CD4-positive, alpha-beta T cell (primary cell): ENCODE results near the gene EPB41L4A. TPM values are rescaled to one million over a fixed set of nuclear protein-coding genes. Genes with fewer than 3 reads are reported as not detected.

Experiments used
- ATAC-seq: fragments of 200-7000 bp; cut with Tn5 transposase; one replicate; pipeline ENCODE4 v1.10.0; 2022; ENCODE audit warnings: mild to moderate bottlenecking; ENCODE audit not compliant: poor library complexity
- CTCF ChIA-PET: fragments of 350-600 bp; sonication (Branson Sonifier 250); formaldehyde crosslinking; loops from one replicate; lab custom pipeline; 2021; ENCODE audit warnings: antibody characterized with exemption, inconsistent platforms; lab: Charles Lee
- POLR2A ChIA-PET: fragments of 350-600 bp; sonication (Branson Sonifier 250); formaldehyde crosslinking; loops from one replicate; lab custom pipeline; 2021; ENCODE audit warnings: antibody characterized with exemption, inconsistent platforms; lab: Charles Lee
- DNase-seq, 14 experiments: peaks; one replicate each; pipeline ENCODE4 v3.0.0-alpha.2; 2013 to 2020; ENCODE audit warnings: mixed read lengths in 2 of 14
- H3K27ac ChIP-seq, 2 donors: one replicate each; pipeline versions ENCODE4 v1.5.1 to v1.7.0; 2013; ENCODE audit warnings: low read length in 2 of 2, low read depth in 1 of 2, mild to moderate bottlenecking in 1 of 2
- H3K27me3 ChIP-seq, 2 experiments: 1 replicate in 1 of 2; 2 replicates in 1 of 2; pipeline versions ENCODE4 v1.6.1 to v1.7.0; 2013; ENCODE audit warnings: low read length in 2 of 2, control low read depth in 1 of 2, mild to moderate bottlenecking in 1 of 2, moderate library complexity in 1 of 2; ENCODE audit not compliant: insufficient read depth in 2 of 2, control insufficient read depth in 1 of 2
- H3K36me3 ChIP-seq: one replicate; pipeline ENCODE4 v1.6.1; 2013; ENCODE audit warnings: low read length, control low read depth; ENCODE audit not compliant: insufficient read depth
- H3K4me1 ChIP-seq: one replicate; pipeline ENCODE4 v1.6.1; 2013; ENCODE audit warnings: low read length, control low read depth; ENCODE audit not compliant: insufficient read depth
- H3K4me3 ChIP-seq: one replicate; pipeline ENCODE4 v1.5.1; 2013; ENCODE audit warnings: mild to moderate bottlenecking, low read length, moderate library complexity
- H3K9me3 ChIP-seq, 2 experiments: 1 replicate in 1 of 2; 2 replicates in 1 of 2; pipeline versions ENCODE4 v1.6.1 to v1.7.0; 2013; ENCODE audit warnings: low read length in 2 of 2, mild to moderate bottlenecking in 2 of 2, control low read depth in 1 of 2, moderate library complexity in 1 of 2; ENCODE audit not compliant: control insufficient read depth in 1 of 2, insufficient read depth in 1 of 2
- H3K27ac Mint-ChIP-seq: one replicate; pipeline ENCODE4 v1.8.0; 2020; ENCODE audit warnings: mixed read lengths
- H3K27me3 Mint-ChIP-seq: one replicate; pipeline ENCODE4 v1.8.0; 2021; ENCODE audit warnings: mixed read lengths
- H3K36me3 Mint-ChIP-seq: one replicate; pipeline ENCODE4 v1.8.0; 2021; ENCODE audit warnings: low read depth, mixed read lengths
- H3K4me1 Mint-ChIP-seq: one replicate; pipeline ENCODE4 v1.8.0; 2021; ENCODE audit warnings: low read depth, mixed read lengths
- H3K4me3 Mint-ChIP-seq: one replicate; pipeline ENCODE4 v1.8.0; 2020; ENCODE audit warnings: mild to moderate bottlenecking, mixed read lengths
- H3K9me3 Mint-ChIP-seq: one replicate; pipeline ENCODE4 v1.8.0; 2020; ENCODE audit warnings: mixed read lengths
- intact Hi-C, 2 experiments: fragments of 100-400 bp; cut with DNase I in 1 of 2; cut with micrococcal nuclease in 1 of 2; formaldehyde crosslinking; loops; one replicate each; pipeline versions ENCODE4 v1.15.1 to v1.9.0; 2023 to 2025; cut with DNase I, micrococcal nuclease
- total RNA-seq, 174 experiments: library from RNA in 2 of 174; stranded (reverse) in 2 of 174; gene quantifications; one replicate each; pipeline ENCODE4 v1.2.3 and lab custom pipeline; 2021 to 2026
- TF ChIP-seq, protein P1 (sequence below): fragments of 200-600 bp; IDR thresholded peaks from one replicate; pipeline ENCODE4 v1.8.0; 2022; ENCODE audit warnings: antibody characterized with exemption, mild to moderate bottlenecking

Gene EPB41L4A
- total RNA-seq, 2 experiments from 2014 or later, result 0.08 TPM; not detected in 1

DNA sequence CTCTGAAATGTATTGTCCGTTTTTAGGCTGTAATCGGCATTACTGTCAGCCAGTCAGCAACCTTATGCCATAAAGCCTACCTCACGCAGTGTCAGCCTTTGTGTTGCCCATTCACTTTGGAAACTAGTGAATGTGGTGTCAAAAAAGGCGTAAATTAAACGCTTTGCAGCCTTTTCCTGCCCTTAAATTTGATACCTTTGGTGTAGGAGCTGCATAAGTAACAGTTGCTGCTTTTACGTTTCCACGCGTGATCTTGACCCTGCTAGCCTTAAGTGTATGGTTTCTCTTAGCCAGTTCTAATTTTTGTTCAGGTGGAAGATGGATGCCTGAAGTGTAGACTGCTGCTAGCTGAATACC is 257.7 kb downstream of the EPB41L4A start:
- Histone ChIP-seq H3K36me3 (peaks cover 44% of the 10 kb centered on the region), H3K27ac (peak overlapping the region in 1 of 2 donors; percentile 4), H3K27me3 (no peaks in the 10 kb centered on the region), H3K4me1 (peaks cover 16% of the 10 kb centered on the region), H3K9me3 (no peaks in the 10 kb centered on the region), H3K4me3 (peak overlapping the region; percentile 94)
- peaks cover 21% of the 10 kb centered on the region for H3K4me1 Mint-ChIP-seq
- intact Hi-C loops, result loop anchor here (2.0 to 10.0 kb wide), 5 partner anchors 404 to 1424 kb away; partner anchors contain the start of genes NREP (in 2 of the 2), SLC25A46 (in 1 of the 2) and YTHDC2 (in 1 of the 2)
- ATAC-seq (no peak), DNase-seq (no peak)
- ChIA-PET POLR2A (interaction anchor here (0.6 to 1.7 kb wide), 9 partner anchors 8 to 1352 kb away, joined by 3 to 7 read pairs (median 4); partner anchors contain the start of gene YTHDC2), CTCF (interaction anchor here (0.8 to 2.0 kb wide), 4 partner anchors 8 to 631 kb away, joined by 3 to 13 read pairs (median 7); no protein-coding TSS in a partner anchor)
- TF ChIP-seq, protein P1, sequence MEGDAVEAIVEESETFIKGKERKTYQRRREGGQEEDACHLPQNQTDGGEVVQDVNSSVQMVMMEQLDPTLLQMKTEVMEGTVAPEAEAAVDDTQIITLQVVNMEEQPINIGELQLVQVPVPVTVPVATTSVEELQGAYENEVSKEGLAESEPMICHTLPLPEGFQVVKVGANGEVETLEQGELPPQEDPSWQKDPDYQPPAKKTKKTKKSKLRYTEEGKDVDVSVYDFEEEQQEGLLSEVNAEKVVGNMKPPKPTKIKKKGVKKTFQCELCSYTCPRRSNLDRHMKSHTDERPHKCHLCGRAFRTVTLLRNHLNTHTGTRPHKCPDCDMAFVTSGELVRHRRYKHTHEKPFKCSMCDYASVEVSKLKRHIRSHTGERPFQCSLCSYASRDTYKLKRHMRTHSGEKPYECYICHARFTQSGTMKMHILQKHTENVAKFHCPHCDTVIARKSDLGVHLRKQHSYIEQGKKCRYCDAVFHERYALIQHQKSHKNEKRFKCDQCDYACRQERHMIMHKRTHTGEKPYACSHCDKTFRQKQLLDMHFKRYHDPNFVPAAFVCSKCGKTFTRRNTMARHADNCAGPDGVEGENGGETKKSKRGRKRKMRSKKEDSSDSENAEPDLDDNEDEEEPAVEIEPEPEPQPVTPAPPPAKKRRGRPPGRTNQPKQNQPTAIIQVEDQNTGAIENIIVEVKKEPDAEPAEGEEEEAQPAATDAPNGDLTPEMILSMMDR, result no peak
- H3K4me3 Mint-ChIP-seq, result peak overlapping the region; percentile 91
- H3K36me3 Mint-ChIP-seq, result peaks cover 44% of the 10 kb centered on the region
- H3K27me3 Mint-ChIP-seq, result no peaks in the 10 kb centered on the region
- H3K9me3 Mint-ChIP-seq, result no peaks in the 10 kb centered on the region
- H3K27ac Mint-ChIP-seq, result peak overlapping the region; percentile 73

DNA sequence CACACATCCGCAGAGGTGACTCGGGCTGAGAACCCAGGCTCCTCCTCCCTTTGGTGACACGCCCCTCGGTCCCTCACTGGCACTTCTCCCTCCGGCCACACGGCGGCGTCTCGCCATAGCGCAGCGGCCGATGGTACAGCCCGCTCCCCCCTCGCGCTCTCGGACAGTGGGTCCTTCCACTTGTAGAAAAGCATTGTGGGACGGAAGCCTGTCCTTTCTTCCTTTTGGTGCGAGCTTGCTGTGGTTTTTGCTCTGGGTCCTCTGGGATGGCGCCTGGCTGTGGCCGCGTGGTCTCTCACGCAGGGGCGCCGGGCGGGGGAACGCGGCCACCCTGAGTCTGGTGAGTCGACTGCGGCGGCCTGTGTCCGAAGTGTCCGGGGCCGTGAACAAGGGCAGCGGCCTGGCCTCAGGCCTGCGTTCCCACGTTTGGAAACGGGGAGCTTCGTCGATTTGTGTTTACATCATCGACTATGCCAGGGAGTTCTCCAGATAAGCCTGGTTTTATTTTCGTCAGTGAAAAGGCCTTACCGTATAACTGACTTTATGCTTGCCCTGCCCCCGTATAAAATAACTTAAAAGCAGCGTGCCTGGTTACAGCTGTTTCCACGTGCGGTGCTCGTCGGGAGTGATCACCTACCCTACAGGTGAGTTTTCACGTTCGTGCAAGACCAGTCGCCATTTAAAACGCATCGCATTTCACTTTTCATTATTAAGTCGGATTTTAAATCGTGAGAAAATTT is 258.3 kb downstream of the EPB41L4A start:
- TF ChIP-seq, protein P1, result peak; percentile 96
- H3K27ac ChIP-seq, result peak overlapping the region; percentile 70 to 72
- H3K4me1 Mint-ChIP-seq, result peaks cover 21% of the 10 kb centered on the region
- H3K9me3 Mint-ChIP-seq, result no peaks in the 10 kb centered on the region
- no peaks in the 10 kb centered on the region for H3K9me3 ChIP-seq
- peak overlapping the region; percentile 94 for H3K4me3 ChIP-seq
- no peaks in the 10 kb centered on the region for H3K27me3 Mint-ChIP-seq
- H3K27me3 ChIP-seq, result no peaks in the 10 kb centered on the region
- H3K27ac Mint-ChIP-seq, result peak overlapping the region; percentile 73
- peaks cover 16% of the 10 kb centered on the region for H3K4me1 ChIP-seq
- H3K4me3 Mint-ChIP-seq, result peak overlapping the region; percentile 91
- peaks cover 38% of the 10 kb centered on the region for H3K36me3 ChIP-seq
- POLR2A ChIA-PET, result interaction anchor here (0.6 to 1.7 kb wide), 10 partner anchors 9 to 1423 kb away, joined by 3 to 7 read pairs (median 4); partner anchors contain the start of genes SLC25A46 and YTHDC2
- peak; percentile 85 to 96 (median 91) for DNase-seq
- CTCF ChIA-PET, result interaction anchor here (0.8 to 2.0 kb wide), 6 partner anchors 9 to 938 kb away, joined by 3 to 13 read pairs (median 5); no protein-coding TSS in a partner anchor
- intact Hi-C loops, result loop anchor here (2.0 to 10.0 kb wide), 5 partner anchors 404 to 1424 kb away; partner anchors contain the start of genes NREP (in 2 of the 2), SLC25A46 (in 1 of the 2) and YTHDC2 (in 1 of the 2)
- peak; percentile 96 for ATAC-seq
- H3K36me3 Mint-ChIP-seq, result peaks cover 39% of the 10 kb centered on the region

DNA sequence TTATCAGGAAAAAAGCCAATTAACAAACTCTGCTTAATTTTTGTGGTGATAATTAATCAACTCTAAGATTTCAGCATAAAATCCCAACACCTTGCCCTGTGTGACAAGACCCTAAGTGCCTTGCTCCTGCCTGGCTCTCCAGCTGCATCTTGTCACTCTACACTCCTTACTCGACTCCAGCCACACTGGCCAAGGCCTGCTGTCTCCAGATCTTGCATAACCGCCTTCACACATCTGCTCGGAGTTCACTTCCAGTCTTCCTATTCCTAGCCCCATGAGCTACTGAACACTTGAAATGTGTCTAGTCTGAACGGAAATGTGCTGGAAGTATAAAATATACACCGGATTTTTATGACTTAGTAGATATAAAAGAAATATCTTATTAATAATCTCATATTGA is 259.6 kb downstream of the EPB41L4A start:
- no peak for DNase-seq
- CTCF ChIA-PET, result no interaction called here
- H3K4me3 ChIP-seq, result no peak overlapping the region
- H3K4me3 Mint-ChIP-seq, result peak overlapping the region; percentile 65
- POLR2A ChIA-PET, result no interaction called here
- peaks cover 16% of the 10 kb centered on the region for H3K4me1 ChIP-seq
- H3K9me3 Mint-ChIP-seq, result no peaks in the 10 kb centered on the region
- no peaks in the 10 kb centered on the region for H3K27me3 ChIP-seq
- H3K9me3 ChIP-seq, result no peaks in the 10 kb centered on the region
- H3K36me3 Mint-ChIP-seq, result peaks cover 27% of the 10 kb centered on the region
- H3K27me3 Mint-ChIP-seq, result no peaks in the 10 kb centered on the region
- TF ChIP-seq, protein P1, result no peak
- peaks cover 25% of the 10 kb centered on the region for H3K36me3 ChIP-seq
- no peak for ATAC-seq
- no peak overlapping the region for H3K27ac Mint-ChIP-seq
- no peak overlapping the region for H3K27ac ChIP-seq
- H3K4me1 Mint-ChIP-seq, result peaks cover 21% of the 10 kb centered on the region
- intact Hi-C loops, result loop anchor here in 1 of 2 experiments (2.0 to 5.0 kb wide), 3 partner anchors 548 to 1422 kb away; partner anchors contain the start of gene SLC25A46
